MM.1S (cell line): ENCODE data around the gene ACO2.

Source experiments
- CTCF ChIP-seq: fragments of 300-600 bp; sonication (generic); IDR thresholded peaks from 2 replicates; pipeline ENCODE4 v1.5.1; 2016; ENCODE audit warnings: antibody characterized with exemption, low read length, mixed read lengths
- EZH2 ChIP-seq: fragments of 300-600 bp; sonication (generic); optimal IDR thresholded peaks from 2 replicates; pipeline ENCODE3; 2017; ENCODE audit warnings: low read depth, mild to moderate bottlenecking, antibody characterized with exemption, low read length, mixed read lengths
- EZH2phosphoT487 ChIP-seq: fragments of 300-600 bp; sonication (generic); IDR thresholded peaks from 2 replicates; pipeline ENCODE4 v1.6.1; 2018; ENCODE audit warnings: antibody characterized with exemption, low read length

- TF ChIP-seq CTCF (no peak), EZH2 (no peak), EZH2phosphoT487 (no peak)
Measured at GRCh38 chr22:41522813-41523212, 53.9 kb downstream of the ACO2 start.
